Measurements from ENCODE around the gene ADPRH.

DNA sequence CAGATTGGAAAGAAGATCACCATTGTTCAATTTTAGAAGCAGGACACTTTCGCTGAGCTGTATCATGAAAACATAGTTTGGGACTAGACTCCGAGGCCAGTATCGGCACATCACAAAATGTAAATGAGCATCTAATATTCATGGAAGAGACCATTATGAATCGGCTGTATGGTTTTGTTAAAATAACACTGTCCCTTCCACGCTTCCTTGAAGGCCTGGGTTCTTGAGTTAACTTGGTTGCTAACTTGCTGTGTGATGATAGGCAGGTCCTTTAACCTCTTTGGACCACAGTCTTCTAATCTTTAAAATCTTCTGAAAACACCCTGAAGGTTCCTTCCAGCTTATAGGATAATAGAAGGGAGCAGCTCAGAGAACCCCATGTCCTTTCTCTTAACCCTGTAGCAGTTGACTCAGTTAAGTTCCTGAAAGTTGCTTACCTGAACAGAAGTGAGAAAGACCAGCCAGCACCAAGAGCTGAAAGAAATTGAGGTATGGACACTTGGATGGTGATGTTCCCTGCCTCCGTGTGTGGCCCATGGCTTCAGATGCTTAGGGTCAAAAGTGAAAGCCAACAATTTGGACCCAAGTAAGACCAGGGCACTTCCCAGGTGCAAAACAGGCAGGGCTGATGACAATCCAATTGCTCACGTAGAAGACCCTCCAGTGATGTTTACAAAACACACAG lies 22.0 kb upstream of the ADPRH start:
- TF ChIP-seq, protein P1, sequence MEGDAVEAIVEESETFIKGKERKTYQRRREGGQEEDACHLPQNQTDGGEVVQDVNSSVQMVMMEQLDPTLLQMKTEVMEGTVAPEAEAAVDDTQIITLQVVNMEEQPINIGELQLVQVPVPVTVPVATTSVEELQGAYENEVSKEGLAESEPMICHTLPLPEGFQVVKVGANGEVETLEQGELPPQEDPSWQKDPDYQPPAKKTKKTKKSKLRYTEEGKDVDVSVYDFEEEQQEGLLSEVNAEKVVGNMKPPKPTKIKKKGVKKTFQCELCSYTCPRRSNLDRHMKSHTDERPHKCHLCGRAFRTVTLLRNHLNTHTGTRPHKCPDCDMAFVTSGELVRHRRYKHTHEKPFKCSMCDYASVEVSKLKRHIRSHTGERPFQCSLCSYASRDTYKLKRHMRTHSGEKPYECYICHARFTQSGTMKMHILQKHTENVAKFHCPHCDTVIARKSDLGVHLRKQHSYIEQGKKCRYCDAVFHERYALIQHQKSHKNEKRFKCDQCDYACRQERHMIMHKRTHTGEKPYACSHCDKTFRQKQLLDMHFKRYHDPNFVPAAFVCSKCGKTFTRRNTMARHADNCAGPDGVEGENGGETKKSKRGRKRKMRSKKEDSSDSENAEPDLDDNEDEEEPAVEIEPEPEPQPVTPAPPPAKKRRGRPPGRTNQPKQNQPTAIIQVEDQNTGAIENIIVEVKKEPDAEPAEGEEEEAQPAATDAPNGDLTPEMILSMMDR (IDR thresholded peaks at IDR 0.05; ENCODE audit: low read length), result no peak
- no peak for TF ChIP-seq EZH2 (IDR thresholded peaks at IDR 0.05; ENCODE audit: borderline replicate concordance, low read length)

Data from OCI-LY1 (cell line).